Measurements from ENCODE around the gene MYG1. TPM values are rescaled to one million over a fixed set of nuclear protein-coding genes. Genes with fewer than 3 reads are reported as not detected.

The MYG1 gene
- total and polyA plus RNA-seq, 2 of the 13 experiments (the other 11 are each of a cell fraction or from before 2014, with no cell fraction given): 38.6 to 58.0 TPM

GRCh38 chr12:53324779-53325510, 25.4 kb downstream of the MYG1 start (continued):
- TF ChIP-seq ZNF407 (CRISPR knock-in tag; IDR thresholded peaks at IDR 0.05; ENCODE audit: not compliant biosample characterization) (peak; percentile 80), KAT2B (IDR thresholded peaks at IDR 0.05; ENCODE audit: borderline replicate concordance, low read depth, low read length) (no peak), ZNF788 (CRISPR knock-in tag; IDR thresholded peaks at IDR 0.05; ENCODE audit: borderline replicate concordance) (peak; percentile 97), SP140L (CRISPR knock-in tag; IDR thresholded peaks at IDR 0.05; ENCODE audit: borderline replicate concordance) (no peak), SAFB2 (CRISPR knock-in tag; IDR thresholded peaks at IDR 0.05; ENCODE audit: borderline replicate concordance, low read depth) (no peak), ZNF7 (CRISPR knock-in tag; IDR thresholded peaks at IDR 0.05) (no peak), ZMYM2 (CRISPR knock-in tag; IDR thresholded peaks at IDR 0.05) (no peak), GATAD2A (CRISPR knock-in tag; IDR thresholded peaks at IDR 0.05) (peak; percentile 59), KLF12 (CRISPR knock-in tag; IDR thresholded peaks at IDR 0.05; ENCODE audit: borderline replicate concordance) (peak; percentile 90; the same call in 1 of the 2 replicates), ZKSCAN1 (IDR thresholded peaks at IDR 0.05; ENCODE audit: low read length) (no peak), U2AF1 (optimal IDR thresholded peaks at IDR 0.05; ENCODE audit: low read depth, low read length) (no peak), ZNF180 (CRISPR knock-in tag; IDR thresholded peaks at IDR 0.05; ENCODE audit: borderline replicate concordance, low read depth) (no peak), ZNF605 (CRISPR knock-in tag; IDR thresholded peaks at IDR 0.05) (peak; percentile 79), ZKSCAN5 (CRISPR knock-in tag; IDR thresholded peaks at IDR 0.05) (no peak), ZNF776 (CRISPR knock-in tag; IDR thresholded peaks at IDR 0.05) (no peak), NPAS2 (CRISPR knock-in tag; IDR thresholded peaks at IDR 0.05; ENCODE audit: borderline replicate concordance) (no peak), AGO2 (optimal IDR thresholded peaks at IDR 0.05; ENCODE audit: low read depth, low read length) (peak; percentile 43), GABPA (IDR thresholded peaks at IDR 0.05; ENCODE audit: low read depth, low read length) (no peak), GABPA (CRISPR knock-in tag; IDR thresholded peaks at IDR 0.05; ENCODE audit: low read depth) (peak; percentile 55; the same call in 1 of the 2 replicates)
- TF ChIP-seq, protein P1, sequence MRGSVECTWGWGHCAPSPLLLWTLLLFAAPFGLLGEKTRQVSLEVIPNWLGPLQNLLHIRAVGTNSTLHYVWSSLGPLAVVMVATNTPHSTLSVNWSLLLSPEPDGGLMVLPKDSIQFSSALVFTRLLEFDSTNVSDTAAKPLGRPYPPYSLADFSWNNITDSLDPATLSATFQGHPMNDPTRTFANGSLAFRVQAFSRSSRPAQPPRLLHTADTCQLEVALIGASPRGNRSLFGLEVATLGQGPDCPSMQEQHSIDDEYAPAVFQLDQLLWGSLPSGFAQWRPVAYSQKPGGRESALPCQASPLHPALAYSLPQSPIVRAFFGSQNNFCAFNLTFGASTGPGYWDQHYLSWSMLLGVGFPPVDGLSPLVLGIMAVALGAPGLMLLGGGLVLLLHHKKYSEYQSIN (CRISPR knock-in tag; IDR thresholded peaks at IDR 0.05; ENCODE audit: borderline replicate concordance): no peak

Measured in HepG2 (cell line).